GM12878 (cell line): ENCODE results near the gene CHEK1.

Experiments
- E2F4 ChIP-seq: IDR thresholded peaks from 2 replicates; pipeline ENCODE4 v1.6.1; 2012; ENCODE audit warnings: low read depth, low read length, improper control_type of control experiment
- SIN3A ChIP-seq: IDR thresholded peaks from 2 replicates; pipeline ENCODE4 v1.6.1; 2012; ENCODE audit warnings: low read depth, low read length, improper control_type of control experiment
- SRF ChIP-seq, 2 experiments: IDR thresholded peaks; 2 replicates each; pipeline ENCODE4 v1.6.1; 2011; ENCODE audit warnings: low read depth in 2 of 2, low read length in 2 of 2, mild to moderate bottlenecking in 1 of 2, moderate library complexity in 1 of 2
- WRNIP1 ChIP-seq: IDR thresholded peaks from 2 replicates; pipeline ENCODE4 v1.6.1; 2011; ENCODE audit warnings: low read depth, low read length, improper control_type of control experiment, borderline replicate concordance
- ZNF274 ChIP-seq: IDR thresholded peaks from one replicate; pipeline ENCODE4 v1.8.0; 2011; ENCODE audit not compliant: insufficient read length, insufficient read depth
- TF ChIP-seq, protein P1 (sequence below): fragments of 450-650 bp; IDR thresholded peaks from 2 replicates; pipeline ENCODE4 v1.6.1; 2014; ENCODE audit warnings: mild to moderate bottlenecking

GRCh38 chr11:125680747-125681146 lies 55.8 kb downstream of the CHEK1 start, which contains the start of gene ACRV1:
- TF ChIP-seq E2F4 (no peak), SRF (IDR thresholded peaks at IDR 0.05; ENCODE audit: low read depth in 2 of 2, low read length in 2 of 2) (no peak), ZNF274 (no peak), SIN3A (no peak), WRNIP1 (no peak)
- TF ChIP-seq, protein P1, sequence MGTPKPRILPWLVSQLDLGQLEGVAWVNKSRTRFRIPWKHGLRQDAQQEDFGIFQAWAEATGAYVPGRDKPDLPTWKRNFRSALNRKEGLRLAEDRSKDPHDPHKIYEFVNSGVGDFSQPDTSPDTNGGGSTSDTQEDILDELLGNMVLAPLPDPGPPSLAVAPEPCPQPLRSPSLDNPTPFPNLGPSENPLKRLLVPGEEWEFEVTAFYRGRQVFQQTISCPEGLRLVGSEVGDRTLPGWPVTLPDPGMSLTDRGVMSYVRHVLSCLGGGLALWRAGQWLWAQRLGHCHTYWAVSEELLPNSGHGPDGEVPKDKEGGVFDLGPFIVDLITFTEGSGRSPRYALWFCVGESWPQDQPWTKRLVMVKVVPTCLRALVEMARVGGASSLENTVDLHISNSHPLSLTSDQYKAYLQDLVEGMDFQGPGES, result no peak
